ENCODE measurements around the gene NGEF. TPM values are rescaled to one million over a fixed set of nuclear protein-coding genes. Genes with fewer than 3 reads are reported as not detected.

NGEF gene
- total and polyA plus RNA-seq, 5 donors from 2014 or later: 0.21 TPM; not detected in 4

GRCh38 chr2:232883116-232883721 is 129.8 kb downstream of the NGEF start:
- no peak overlapping the region for H3K27ac ChIP-seq (ENCODE audit: insufficient read depth, low read length, poor library complexity, severe bottlenecking)
- Mint-ChIP-seq H3K9me3 (no peaks in the 10 kb centered on the region), H3K27ac (no peak overlapping the region), H3K4me3 (no peak overlapping the region), H3K27me3 (peaks cover 10% of the 10 kb centered on the region), H3K36me3 (no peaks in the 10 kb centered on the region), H3K4me1 (no peaks in the 10 kb centered on the region)
- no peaks in the 10 kb centered on the region for H3K9me3 ChIP-seq (ENCODE audit: control insufficient read depth in 2 of 2, low read length in 2 of 2)
- H3K4me1 ChIP-seq (ENCODE audit: control insufficient read depth, insufficient read depth, low read length, poor library complexity, severe bottlenecking): no peaks in the 10 kb centered on the region
- H3K27me3 ChIP-seq (ENCODE audit: control insufficient read depth, insufficient read depth, low read length): no peaks in the 10 kb centered on the region
- H3K36me3 ChIP-seq (ENCODE audit: control insufficient read depth, insufficient read depth, low read length): no peaks in the 10 kb centered on the region
- H3K4me3 ChIP-seq (ENCODE audit: low read depth, low read length): no peak overlapping the region
- no peak for DNase-seq
- ATAC-seq (ENCODE audit: low read depth in 2 of 2): no peak

GRCh38 chr2:232882505-232883115 is 130.4 kb downstream of the NGEF start:
- Mint-ChIP-seq H3K4me1 (no peaks in the 10 kb centered on the region), H3K9me3 (no peaks in the 10 kb centered on the region), H3K36me3 (no peaks in the 10 kb centered on the region), H3K4me3 (no peak overlapping the region), H3K27me3 (peaks cover 11% of the 10 kb centered on the region), H3K27ac (no peak overlapping the region)
- no peaks in the 10 kb centered on the region for H3K9me3 ChIP-seq (ENCODE audit: control insufficient read depth in 2 of 2, low read length in 2 of 2)
- ATAC-seq (ENCODE audit: low read depth in 2 of 2) (no peak), DNase-seq (no peak)
- H3K4me1 ChIP-seq (ENCODE audit: control insufficient read depth, insufficient read depth, low read length, poor library complexity, severe bottlenecking): no peaks in the 10 kb centered on the region
- no peak overlapping the region for H3K4me3 ChIP-seq (ENCODE audit: low read depth, low read length)
- H3K27me3 ChIP-seq (ENCODE audit: control insufficient read depth, insufficient read depth, low read length): no peaks in the 10 kb centered on the region
- no peak overlapping the region for H3K27ac ChIP-seq (ENCODE audit: insufficient read depth, low read length, poor library complexity, severe bottlenecking)
- H3K36me3 ChIP-seq (ENCODE audit: control insufficient read depth, insufficient read depth, low read length): no peaks in the 10 kb centered on the region

DNA sequence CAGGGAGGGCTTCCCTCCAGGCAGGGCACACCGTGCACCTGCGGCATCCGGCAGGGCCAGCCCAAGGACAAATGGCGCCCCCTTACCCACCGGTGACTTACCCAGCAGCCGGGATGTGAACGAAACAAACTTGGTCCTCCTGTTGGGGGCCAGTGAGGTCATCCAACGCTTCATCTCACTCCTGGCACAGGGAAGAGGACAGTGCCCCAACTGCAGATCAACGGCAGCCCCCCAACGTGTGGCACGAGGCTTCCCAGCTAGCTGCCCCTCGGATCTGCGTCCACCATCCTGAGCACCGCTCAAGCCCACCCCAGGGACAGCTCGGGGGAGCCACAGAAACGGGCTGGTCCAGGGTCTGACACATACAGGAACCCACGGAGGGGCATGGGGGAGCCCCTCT is 131.0 kb downstream of the NGEF start:
- no peaks in the 10 kb centered on the region for H3K36me3 Mint-ChIP-seq
- ATAC-seq (ENCODE audit: low read depth in 2 of 2) (no peak), DNase-seq (no peak)
- peaks cover 14% of the 10 kb centered on the region for H3K27me3 Mint-ChIP-seq
- Histone ChIP-seq H3K27ac (ENCODE audit: insufficient read depth, low read length, poor library complexity, severe bottlenecking) (no peak overlapping the region), H3K36me3 (ENCODE audit: control insufficient read depth, insufficient read depth, low read length) (no peaks in the 10 kb centered on the region), H3K4me1 (ENCODE audit: control insufficient read depth, insufficient read depth, low read length, poor library complexity, severe bottlenecking) (no peaks in the 10 kb centered on the region), H3K4me3 (ENCODE audit: low read depth, low read length) (no peak overlapping the region), H3K9me3 (ENCODE audit: control insufficient read depth in 2 of 2, low read length in 2 of 2) (no peaks in the 10 kb centered on the region), H3K27me3 (ENCODE audit: control insufficient read depth, insufficient read depth, low read length) (no peaks in the 10 kb centered on the region)
- no peak overlapping the region for H3K4me3 Mint-ChIP-seq
- no peaks in the 10 kb centered on the region for H3K4me1 Mint-ChIP-seq
- H3K27ac Mint-ChIP-seq: no peak overlapping the region
- H3K9me3 Mint-ChIP-seq: no peaks in the 10 kb centered on the region

- DNase-seq (no peak), ATAC-seq (ENCODE audit: low read depth in 2 of 2) (no peak)
- H3K27ac Mint-ChIP-seq: no peak overlapping the region
- H3K36me3 ChIP-seq (ENCODE audit: control insufficient read depth, insufficient read depth, low read length): no peaks in the 10 kb centered on the region
- no peaks in the 10 kb centered on the region for H3K36me3 Mint-ChIP-seq
- no peak overlapping the region for H3K4me3 Mint-ChIP-seq
- no peaks in the 10 kb centered on the region for H3K9me3 ChIP-seq (ENCODE audit: control insufficient read depth in 2 of 2, low read length in 2 of 2)
- peaks cover 14% of the 10 kb centered on the region for H3K27me3 Mint-ChIP-seq
- H3K4me3 ChIP-seq (ENCODE audit: low read depth, low read length): no peak overlapping the region
- no peaks in the 10 kb centered on the region for H3K9me3 Mint-ChIP-seq
- H3K4me1 ChIP-seq (ENCODE audit: control insufficient read depth, insufficient read depth, low read length, poor library complexity, severe bottlenecking): peaks cover under 1% of the 10 kb centered on the region
- no peaks in the 10 kb centered on the region for H3K27me3 ChIP-seq (ENCODE audit: control insufficient read depth, insufficient read depth, low read length)
- H3K27ac ChIP-seq (ENCODE audit: insufficient read depth, low read length, poor library complexity, severe bottlenecking): no peak overlapping the region
- no peaks in the 10 kb centered on the region for H3K4me1 Mint-ChIP-seq
These were observed 132.2 kb downstream of the NGEF start for GRCh38 chr2:232880764-232881351.

DNA sequence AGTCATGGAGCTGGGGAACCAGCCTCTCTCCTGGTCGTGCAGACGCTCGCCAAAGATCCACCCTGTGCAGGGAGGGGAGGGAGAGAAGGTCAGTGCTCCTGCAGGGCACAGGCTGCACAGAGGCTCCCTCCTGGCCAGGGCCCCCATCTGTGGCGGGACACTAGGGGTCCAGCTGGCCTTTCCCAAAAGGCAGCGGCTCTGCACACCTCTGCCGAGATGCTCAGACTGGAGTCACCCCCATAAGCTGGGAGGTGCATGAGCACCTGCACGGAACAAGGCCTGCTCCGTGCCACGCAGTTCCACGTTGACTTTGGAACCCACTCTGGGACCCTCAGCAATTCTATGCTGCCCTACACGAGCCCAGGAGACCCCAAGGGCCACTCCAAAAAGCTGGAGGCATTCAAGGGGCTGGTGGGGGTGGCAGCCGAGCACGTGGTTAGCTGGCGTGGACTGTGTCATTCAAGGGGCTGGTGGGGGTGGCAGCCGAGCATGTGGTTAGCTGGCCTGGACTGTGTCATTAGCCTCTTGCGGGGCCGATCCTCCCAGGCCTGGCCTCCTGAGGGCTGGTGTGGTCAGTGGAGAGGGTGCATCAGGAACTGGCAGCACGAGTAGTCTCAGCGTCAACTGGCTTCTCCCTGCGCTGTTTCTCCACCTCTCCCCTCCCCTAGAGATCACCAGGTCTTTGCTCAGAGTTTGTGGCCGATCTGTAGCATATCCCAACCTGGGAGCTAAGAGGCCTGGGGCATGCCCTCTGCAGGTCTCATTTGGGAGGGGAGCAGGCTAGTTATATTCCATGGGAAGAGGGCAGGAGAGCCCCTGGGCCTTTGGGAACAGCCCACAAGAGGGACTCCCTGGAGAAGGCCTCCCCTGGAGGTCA is 133.2 kb downstream of the NGEF start:
- peak overlapping the region in 1 of 4 donors; percentile 54 for H3K4me3 Mint-ChIP-seq
- ATAC-seq (ENCODE audit: low read depth in 2 of 2) (no peak), DNase-seq (no peak)
- no peaks in the 10 kb centered on the region for H3K36me3 ChIP-seq (ENCODE audit: control insufficient read depth, insufficient read depth, low read length)
- peaks cover 4% of the 10 kb centered on the region for H3K27me3 ChIP-seq (ENCODE audit: control insufficient read depth, insufficient read depth, low read length)
- H3K27ac ChIP-seq (ENCODE audit: insufficient read depth, low read length, poor library complexity, severe bottlenecking): no peak overlapping the region
- peaks cover 7% of the 10 kb centered on the region for H3K4me1 ChIP-seq (ENCODE audit: control insufficient read depth, insufficient read depth, low read length, poor library complexity, severe bottlenecking)
- no peaks in the 10 kb centered on the region for H3K9me3 ChIP-seq (ENCODE audit: control insufficient read depth in 2 of 2, low read length in 2 of 2)
- no peak overlapping the region for H3K27ac Mint-ChIP-seq
- no peaks in the 10 kb centered on the region for H3K36me3 Mint-ChIP-seq
- no peak overlapping the region for H3K4me3 ChIP-seq (ENCODE audit: low read depth, low read length)
- no peaks in the 10 kb centered on the region for H3K9me3 Mint-ChIP-seq
- peaks cover 23% of the 10 kb centered on the region for H3K27me3 Mint-ChIP-seq
- peaks cover 0 to 7% (median 0%) of the 10 kb centered on the region in 4 donors for H3K4me1 Mint-ChIP-seq

DNA sequence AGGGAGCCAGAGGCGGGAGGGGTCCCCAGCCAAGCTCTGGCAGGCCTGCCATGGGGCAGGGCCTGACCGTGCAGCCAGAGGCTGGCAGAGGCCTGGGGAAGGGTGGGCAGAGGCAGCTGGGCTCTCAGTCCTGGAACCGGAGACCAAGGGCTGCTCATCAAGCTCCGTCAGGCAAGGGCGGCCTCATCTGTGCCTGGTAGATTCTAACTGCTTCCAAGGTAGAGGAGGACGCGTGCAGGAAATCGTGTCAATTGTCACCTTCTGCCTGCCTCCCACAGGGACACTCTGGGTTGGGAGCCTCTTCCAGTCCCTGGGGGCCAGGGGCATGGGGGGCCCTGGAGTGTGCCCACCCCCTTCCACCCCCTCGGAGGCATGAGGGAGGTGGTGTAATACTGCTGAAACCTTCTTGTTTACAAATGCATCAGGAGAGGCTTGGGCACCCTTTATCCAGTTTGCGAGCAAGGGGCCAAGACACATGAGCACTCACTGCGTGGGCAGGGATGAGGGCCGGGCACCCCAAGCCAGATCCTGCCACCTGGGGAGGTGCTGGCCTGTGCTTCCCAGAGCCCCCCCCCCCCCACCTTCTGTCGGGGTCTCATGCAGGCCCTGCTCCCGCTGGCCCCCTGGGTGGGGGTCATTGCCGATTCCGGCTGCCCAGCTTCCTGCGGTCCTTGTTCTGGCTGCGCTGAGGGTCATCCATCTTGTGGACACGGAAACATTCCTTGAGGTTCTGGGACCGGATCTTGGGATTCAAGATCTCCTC is 134.0 kb downstream of the NGEF start:
- no peak overlapping the region for H3K27ac ChIP-seq (ENCODE audit: insufficient read depth, low read length, poor library complexity, severe bottlenecking)
- peaks cover 4% of the 10 kb centered on the region for H3K27me3 ChIP-seq (ENCODE audit: control insufficient read depth, insufficient read depth, low read length)
- peaks cover 7% of the 10 kb centered on the region for H3K4me1 ChIP-seq (ENCODE audit: control insufficient read depth, insufficient read depth, low read length, poor library complexity, severe bottlenecking)
- ATAC-seq (ENCODE audit: low read depth in 2 of 2) (no peak), DNase-seq (no peak)
- H3K4me1 Mint-ChIP-seq: peaks cover 0 to 7% (median 0%) of the 10 kb centered on the region in 4 donors
- peaks cover 24% of the 10 kb centered on the region for H3K27me3 Mint-ChIP-seq
- H3K4me3 ChIP-seq (ENCODE audit: low read depth, low read length): no peak overlapping the region
- no peaks in the 10 kb centered on the region for H3K36me3 Mint-ChIP-seq
- no peaks in the 10 kb centered on the region for H3K36me3 ChIP-seq (ENCODE audit: control insufficient read depth, insufficient read depth, low read length)
- H3K4me3 Mint-ChIP-seq: peak overlapping the region in 1 of 4 donors; percentile 54
- H3K27ac Mint-ChIP-seq: no peak overlapping the region
- no peaks in the 10 kb centered on the region for H3K9me3 ChIP-seq (ENCODE audit: control insufficient read depth in 2 of 2, low read length in 2 of 2)
- H3K9me3 Mint-ChIP-seq: no peaks in the 10 kb centered on the region

DNA sequence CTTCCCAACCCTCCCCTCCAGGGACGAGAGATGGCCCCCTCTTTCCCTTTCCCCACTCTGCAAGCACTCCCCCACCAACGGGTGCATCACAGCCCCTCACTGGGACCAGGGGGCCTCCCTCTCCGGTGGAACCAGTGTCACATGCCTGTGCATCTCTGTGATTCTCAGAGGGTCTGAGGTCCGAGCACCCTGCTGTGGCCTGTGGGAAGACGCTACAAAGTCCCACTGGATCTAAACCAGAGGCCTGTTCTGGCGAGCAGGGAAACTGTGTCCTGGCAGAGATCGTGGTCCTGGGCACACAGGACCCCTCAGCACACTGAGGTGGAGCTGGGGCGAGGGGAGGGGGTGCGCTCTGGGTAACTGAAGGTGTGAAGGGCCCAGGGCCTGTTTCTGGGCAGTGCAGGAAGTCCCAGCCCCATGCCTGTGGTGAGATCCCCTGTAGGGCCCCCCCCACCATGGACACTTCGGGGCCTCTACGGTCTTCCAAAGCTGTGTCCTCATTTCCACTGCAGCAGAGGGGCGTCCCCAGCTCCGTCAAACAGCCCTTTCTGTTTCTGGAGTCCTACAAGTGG is 135.0 kb downstream of the NGEF start:
- Mint-ChIP-seq H3K9me3 (no peaks in the 10 kb centered on the region), H3K27me3 (peaks cover 24% of the 10 kb centered on the region), H3K36me3 (no peaks in the 10 kb centered on the region), H3K4me3 (peak overlapping the region; percentile 2 to 65 (median 55)), H3K27ac (no peak overlapping the region), H3K4me1 (peaks cover 0 to 7% (median 0%) of the 10 kb centered on the region in 4 donors)
- Histone ChIP-seq H3K9me3 (ENCODE audit: control insufficient read depth in 2 of 2, low read length in 2 of 2) (no peaks in the 10 kb centered on the region), H3K27ac (ENCODE audit: insufficient read depth, low read length, poor library complexity, severe bottlenecking) (no peak overlapping the region), H3K27me3 (ENCODE audit: control insufficient read depth, insufficient read depth, low read length) (peaks cover 4% of the 10 kb centered on the region), H3K36me3 (ENCODE audit: control insufficient read depth, insufficient read depth, low read length) (no peaks in the 10 kb centered on the region), H3K4me1 (ENCODE audit: control insufficient read depth, insufficient read depth, low read length, poor library complexity, severe bottlenecking) (peaks cover 7% of the 10 kb centered on the region), H3K4me3 (ENCODE audit: low read depth, low read length) (no peak overlapping the region)
- DNase-seq (no peak), ATAC-seq (ENCODE audit: low read depth in 2 of 2) (no peak)
